GM12878 (cell line): ENCODE data around the gene GAGE13. TPM values are rescaled to one million over a fixed set of nuclear protein-coding genes. Genes with fewer than 3 reads are reported as not detected.
"Not testable (repeated sequence)": the region's sequence is repeated elsewhere in the genome, so short reads cannot be mapped to it uniquely, and the experiment has no call there.

Source experiments
- ATAC-seq: fragments of 200-7000 bp; cut with Tn5 transposase; 3 replicates; pipeline ENCODE4 v1.9.1; 2020; ENCODE audit warnings: mild to moderate bottlenecking, moderate library complexity
- BruUV-seq: library from RNA; stranded (reverse); fragments of 400-500 nt; replicated peaks from 2 replicates; lab custom pipeline; 2021; lab: Mats Ljungman, UMichigan
- CTCF ChIA-PET: fragments of 300-600 bp; sonication (Branson Sonifier 250); formaldehyde crosslinking; extraction: SDS; loops from one replicate; lab custom pipeline; 2021; ENCODE audit warnings: inconsistent platforms; lab: Yijun Ruan, JAX
- POLR2A ChIA-PET: fragments of 350-600 bp; formaldehyde crosslinking; extraction: SDS; loops from one replicate; lab custom pipeline; 2021; ENCODE audit warnings: inconsistent platforms; lab: Charles Lee
- RAD21 ChIA-PET: fragments of 300-600 bp; sonication (Branson Sonifier 250); formaldehyde crosslinking; loops from one replicate; lab custom pipeline; 2023; ENCODE audit warnings: antibody characterized with exemption; ENCODE audit not compliant: unreplicated experiment; lab: Charles Lee
- SMC1A ChIA-PET: fragments of 300-600 bp; sonication (Branson Sonifier 250); formaldehyde crosslinking; loops from one replicate; lab custom pipeline; 2023; ENCODE audit not compliant: unreplicated experiment, uncharacterized antibody; lab: Charles Lee
- DNase-seq: peaks from one replicate; pipeline ENCODE4 v3.0.0-alpha.2; 2011; ENCODE audit warnings: low read depth, low spot score
- FAIRE-seq: peaks from 3 replicates; lab custom pipeline; 2011; peaks lifted over from hg19 to GRCh38; lab: Jason Lieb, UNC
- H2AFZ ChIP-seq: 2 replicates; pipeline ENCODE4 v1.6.0; 2011; ENCODE audit warnings: low read depth, low read length, control low read depth; ENCODE audit not compliant: control insufficient read depth
- H3K27ac ChIP-seq: 2 replicates; pipeline ENCODE4 v1.5.1; 2011; ENCODE audit warnings: control low read depth; ENCODE audit not compliant: control insufficient read depth, insufficient read depth
- H3K27me3 ChIP-seq, 2 experiments: replicated peaks in 1 of 2; 2 replicates each; pipeline versions ENCODE4 v1.6.0 to v1.6.1; 2011; ENCODE audit warnings: low read length in 1 of 2; ENCODE audit not compliant: control insufficient read depth in 2 of 2, insufficient read depth in 2 of 2
- H3K36me3 ChIP-seq, 2 experiments: 2 replicates each; pipeline ENCODE4 v1.5.1; 2011; ENCODE audit warnings: low read length in 1 of 2; ENCODE audit not compliant: control insufficient read depth in 2 of 2, insufficient read depth in 2 of 2
- H3K4me1 ChIP-seq: 2 replicates; pipeline ENCODE4 v1.6.1; 2011; ENCODE audit warnings: mild to moderate bottlenecking, low read length, moderate library complexity, mixed read lengths; ENCODE audit not compliant: control insufficient read depth, insufficient read depth
- H3K4me2 ChIP-seq: 2 replicates; pipeline ENCODE4 v1.6.0; 2011; ENCODE audit warnings: control low read depth; ENCODE audit not compliant: control insufficient read depth, insufficient read depth
- H3K4me3 ChIP-seq: fragments of 200-600 bp; sonication (generic); 2 replicates; pipeline ENCODE4 v1.5.1; 2016
- H3K79me2 ChIP-seq: 2 replicates; pipeline ENCODE4 v1.6.0; 2011; ENCODE audit warnings: low read length; ENCODE audit not compliant: control insufficient read depth, insufficient read depth
- H3K9ac ChIP-seq: 2 replicates; pipeline ENCODE4 v1.8.0; 2011; ENCODE audit warnings: low read length, control low read depth, mixed read lengths; ENCODE audit not compliant: control insufficient read depth, insufficient read depth
- H3K9me3 ChIP-seq: replicated peaks from 3 replicates; pipeline ENCODE4 v1.5.1; 2011; ENCODE audit warnings: mild to moderate bottlenecking, low read length; ENCODE audit not compliant: control insufficient read depth, insufficient read depth
- H4K20me1 ChIP-seq: 2 replicates; pipeline ENCODE4 v1.6.0; 2011; ENCODE audit not compliant: control insufficient read depth, insufficient read depth
- BMI1 ChIP-seq: fragments of 450-650 bp; IDR thresholded peaks from 2 replicates; pipeline ENCODE4 v1.6.1; 2016; ENCODE audit warnings: mild to moderate bottlenecking, moderate library complexity, borderline replicate concordance
- CBX5 ChIP-seq: sonication (generic); IDR thresholded peaks from 2 replicates; pipeline ENCODE4 v1.6.1; 2016; ENCODE audit warnings: low read depth, moderate library complexity, mild to moderate bottlenecking, inconsistent platforms
- IKZF1 ChIP-seq: fragments of 450-650 bp; conservative IDR thresholded peaks from 2 replicates; pipeline ENCODE4 v1.6.1; 2017; ENCODE audit warnings: antibody characterized with exemption, mild to moderate bottlenecking
- SP1 ChIP-seq: IDR thresholded peaks from one replicate; pipeline ENCODE4 v1.6.1; 2011; ENCODE audit warnings: low read depth, low read length
- WGBS: methylation state at CpG from one replicate; pipeline ENCODE4 v1.1.6; 2016; ENCODE audit warnings: low lambda C conversion rate; ENCODE audit not compliant: insufficient replicate concordance, insufficient coverage; ENCODE audit errors: missing lambda C conversion rate; 5-methylcytosine and 5-hydroxymethylcytosine counted together
- in situ Hi-C: fragments of 300-500 bp; cut with MboI; formaldehyde crosslinking; loops from 9 replicates; pipeline ENCODE4 v1.14.3; 2018; ENCODE audit warnings: mixed read lengths
- intact Hi-C: fragments of 100-400 bp; cut with micrococcal nuclease; formaldehyde crosslinking; loops from one replicate; pipeline ENCODE4 v1.14.2; 2022; ENCODE audit not compliant: unreplicated experiment
- polyA plus RNA-seq, 11 experiments: library from polyadenylated mRNA; depleted of rRNA in 4 of 11; unstranded in 6 of 11; stranded (reverse) in 5 of 11; fragments of >200 nt; fragmentation: Nextera tagmentation in 4 of 11; fragmentation: Illumina TruSeq in 1 of 11; extraction: Ambion mirVana in 4 of 11; extraction: Trizol in 1 of 11; gene quantifications; 1 replicate in 1 of 11; 2 replicates in 10 of 11; pipeline versions ENCODE4 v1.2.1 to v1.2.3, GENCODE V29; 2011 to 2016; ENCODE audit warnings: inconsistent platforms in 2 of 11, missing spikeins in 2 of 11, low read depth in 1 of 11
- total RNA-seq, 4 experiments: library from RNA; depleted of rRNA in 3 of 4; stranded (reverse); fragments of >200 nt in 3 of 4; fragmentation: Illumina TruSeq in 1 of 4; extraction: Trizol in 1 of 4; gene quantifications; 2 replicates each; pipeline versions ENCODE4 v1.2.1 to v1.2.3, GENCODE V29; 2013 to 2021
- TF ChIP-seq, protein P1 (sequence below): fragments of 450-650 bp; IDR thresholded peaks from 2 replicates; pipeline ENCODE4 v1.6.1; 2017; ENCODE audit warnings: low read depth, mild to moderate bottlenecking, moderate library complexity

Gene GAGE13
- total and polyA plus RNA-seq, 10 of the 15 experiments (the other 5 are each of a cell fraction or from before 2014, with no cell fraction given): not detected

DNA sequence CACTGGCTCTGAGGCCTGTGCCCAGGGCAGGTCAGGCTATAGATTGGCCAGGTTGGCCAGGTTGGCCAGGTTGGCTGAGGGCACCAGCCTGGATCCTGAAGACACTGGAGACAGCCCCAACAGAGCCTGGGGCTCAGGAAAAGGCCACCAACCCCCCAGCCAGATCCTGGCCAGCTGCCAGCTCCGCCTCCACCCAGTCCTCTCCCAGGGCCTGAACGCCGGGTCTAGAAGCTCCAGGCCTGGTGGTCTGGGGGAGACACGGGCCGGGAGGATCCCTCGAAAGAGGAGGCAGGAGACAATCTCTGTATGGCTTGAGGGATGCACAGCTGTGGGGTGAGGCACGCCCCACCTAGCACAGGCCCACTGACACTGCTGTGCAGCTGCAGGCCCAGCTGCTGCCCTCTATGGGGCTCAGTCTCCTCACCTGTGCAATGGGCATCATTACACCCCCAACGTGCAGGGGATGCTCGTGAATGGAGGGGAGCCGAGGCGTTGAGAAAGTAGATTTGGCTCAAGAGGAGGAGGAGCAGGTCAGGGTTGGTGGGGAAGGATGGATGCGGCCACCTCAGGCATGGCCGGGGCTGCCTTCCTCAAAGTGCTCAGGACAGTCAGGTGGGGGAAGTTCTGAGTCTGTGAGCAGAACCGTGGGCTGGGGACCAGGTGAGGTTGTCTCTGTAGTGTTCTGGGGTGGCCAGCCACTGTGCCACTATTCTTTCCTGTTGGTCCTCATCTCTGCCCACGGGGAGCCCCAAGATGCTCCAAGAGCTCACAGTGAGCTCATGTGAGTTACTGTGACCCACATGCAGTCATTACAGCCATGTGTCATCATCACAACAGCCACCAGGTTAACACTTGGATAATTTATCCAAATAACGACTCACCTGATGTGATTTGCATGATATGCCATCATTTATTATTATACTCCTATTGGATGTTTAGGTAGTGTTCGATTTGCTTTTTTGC is 38.7 kb upstream of the GAGE13 start (continued):
- TF ChIP-seq BMI1 (no peak), IKZF1 (no peak), SP1 (no peak), CBX5 (no peak)
- TF ChIP-seq, protein P1, sequence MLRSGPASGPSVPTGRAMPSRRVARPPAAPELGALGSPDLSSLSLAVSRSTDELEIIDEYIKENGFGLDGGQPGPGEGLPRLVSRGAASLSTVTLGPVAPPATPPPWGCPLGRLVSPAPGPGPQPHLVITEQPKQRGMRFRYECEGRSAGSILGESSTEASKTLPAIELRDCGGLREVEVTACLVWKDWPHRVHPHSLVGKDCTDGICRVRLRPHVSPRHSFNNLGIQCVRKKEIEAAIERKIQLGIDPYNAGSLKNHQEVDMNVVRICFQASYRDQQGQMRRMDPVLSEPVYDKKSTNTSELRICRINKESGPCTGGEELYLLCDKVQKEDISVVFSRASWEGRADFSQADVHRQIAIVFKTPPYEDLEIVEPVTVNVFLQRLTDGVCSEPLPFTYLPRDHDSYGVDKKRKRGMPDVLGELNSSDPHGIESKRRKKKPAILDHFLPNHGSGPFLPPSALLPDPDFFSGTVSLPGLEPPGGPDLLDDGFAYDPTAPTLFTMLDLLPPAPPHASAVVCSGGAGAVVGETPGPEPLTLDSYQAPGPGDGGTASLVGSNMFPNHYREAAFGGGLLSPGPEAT: no peak

DNA sequence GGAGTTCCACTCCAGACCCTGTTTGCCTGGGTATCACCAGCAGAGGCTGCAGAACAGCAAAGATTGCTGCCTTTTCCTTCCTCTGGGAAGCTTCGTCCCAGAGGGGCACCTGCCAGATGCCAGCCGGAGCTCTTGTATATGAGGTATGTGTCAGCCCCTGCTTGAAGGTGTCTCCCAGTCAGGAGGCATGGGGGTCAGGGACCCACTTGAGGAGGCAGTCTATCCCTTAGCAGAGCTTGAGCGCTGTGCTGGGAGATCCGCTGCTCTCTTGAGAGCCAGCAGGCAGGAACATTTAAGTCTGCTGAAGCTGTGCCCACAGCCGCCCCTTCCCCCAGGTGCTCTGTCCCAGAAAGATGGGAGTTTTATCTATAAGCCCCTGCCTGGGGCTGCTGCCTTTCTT is 32.1 kb upstream of the GAGE13 start:
- POLR2A ChIA-PET, intact Hi-C loops, H3K4me2 ChIP-seq, H2AFZ ChIP-seq, in situ Hi-C loops, H3K9me3 ChIP-seq, SMC1A ChIA-PET, H3K36me3 ChIP-seq, H3K27me3 ChIP-seq, FAIRE-seq, DNase-seq, BruUV-seq, H3K27ac ChIP-seq, H4K20me1 ChIP-seq, CTCF ChIA-PET, RAD21 ChIA-PET, ATAC-seq, H3K4me3 ChIP-seq, H3K9ac ChIP-seq, H3K79me2 ChIP-seq, H3K4me1 ChIP-seq: not testable (repeated sequence)
- WGBS: 74% methylated on average over 5 of the region's 5 CpGs
